D721Med (cell line): Measurements from ENCODE around the gene ANKDD1B.
"Not testable (repeated sequence)": the region's sequence is repeated elsewhere in the genome, so short reads cannot be mapped to it uniquely, and the experiment has no call there.

Experiments used
- DNase-seq: peaks from one replicate; pipeline ENCODE4 v3.0.0; 2011; ENCODE audit warnings: low spot score; ENCODE audit not compliant: insufficient read length
- FAIRE-seq: peaks from 2 replicates; lab custom pipeline; 2011; peaks lifted over from hg19 to GRCh38; lab: Jason Lieb, UNC
- CTCF ChIP-seq: IDR thresholded peaks from 2 replicates; pipeline ENCODE4 v1.5.1; 2012; ENCODE audit warnings: mild to moderate bottlenecking, control low read depth; ENCODE audit not compliant: insufficient read depth; ENCODE audit errors: missing control alignments

ANKDD1B gene

DNA sequence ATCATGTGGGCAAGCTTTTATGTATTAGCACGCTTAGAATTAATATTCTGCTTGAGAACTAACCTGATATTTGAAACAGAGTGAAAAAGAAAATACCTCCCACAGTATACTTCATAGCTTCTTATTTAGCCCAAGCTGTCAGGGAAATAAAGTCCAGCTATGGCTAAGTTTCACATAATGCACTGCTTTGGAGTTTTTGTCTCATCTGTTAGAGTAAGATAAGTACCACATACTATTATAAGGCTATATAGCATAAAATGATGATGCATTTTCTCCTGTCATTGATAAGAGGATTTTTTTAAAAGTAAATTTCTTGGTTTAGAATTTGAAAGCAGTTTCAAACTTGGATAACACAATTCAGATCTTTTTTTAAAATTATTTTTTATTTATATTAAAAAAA, 2.4 kb upstream of the ANKDD1B start:
- no peak for TF ChIP-seq CTCF
- no peak for DNase-seq
- no peak for FAIRE-seq

GRCh38 chr5:75610201-75610600, 1.1 kb upstream of the ANKDD1B start:
- DNase-seq (no peak), FAIRE-seq (no peak)

GRCh38 chr5:75610859-75611310, 368 bp upstream of the ANKDD1B start:
- DNase-seq = not testable (repeated sequence)
- peak; percentile 60 for FAIRE-seq

More at GRCh38 chr5:75610201-75610600, 1.1 kb upstream of the ANKDD1B start:
- no peak for TF ChIP-seq CTCF

- FAIRE-seq = no peak
- TF ChIP-seq CTCF = no peak
- no peak for DNase-seq
Observed at GRCh38 chr5:75612226-75612569, 945 bp downstream of the ANKDD1B start.

- FAIRE-seq = no peak
- no peak for TF ChIP-seq CTCF
- DNase-seq = no peak
Observed at GRCh38 chr5:75612901-75613300, 1.6 kb downstream of the ANKDD1B start.

- FAIRE-seq (no peak), DNase-seq (no peak)
- TF ChIP-seq CTCF = no peak
Observed at GRCh38 chr5:75614176-75614575, 2.9 kb downstream of the ANKDD1B start.

DNA sequence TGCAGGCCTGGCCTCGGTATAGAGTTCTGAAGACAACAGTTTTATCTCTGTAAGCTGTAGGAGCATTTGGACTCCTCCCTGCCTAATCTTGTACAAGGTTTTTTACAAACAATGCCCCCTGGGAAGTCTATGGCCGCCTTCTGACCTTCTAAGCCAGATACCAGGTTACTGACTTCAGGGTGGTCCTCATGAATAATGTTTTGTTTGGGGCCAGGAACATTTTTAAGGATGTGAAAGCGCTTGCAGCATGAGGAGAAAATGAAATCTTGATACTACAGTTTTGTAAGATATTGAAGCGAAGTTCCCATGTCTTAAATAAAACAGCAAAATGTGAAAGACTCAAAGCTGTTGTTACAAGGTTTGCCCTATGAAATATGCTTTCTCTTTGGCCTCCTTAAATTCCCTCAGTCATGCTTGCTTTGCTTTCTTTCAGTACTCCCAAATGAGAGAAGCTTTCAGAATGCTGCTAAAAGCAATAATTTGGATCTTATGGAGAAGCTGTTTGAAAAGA, 5.2 kb downstream of the ANKDD1B start:
- FAIRE-seq (no peak), DNase-seq (no peak)
- TF ChIP-seq CTCF = no peak
